Tibial nerve (tissue), 4 donors: Measurements from ENCODE around the gene PADI1.

Experiments
- EP300 ChIP-seq, 2 donors: sonication (generic); formaldehyde crosslinking; IDR thresholded peaks; one replicate each; pipeline ENCODE4 v1.6.1; 2017; ENCODE audit warnings: antibody characterized with exemption in 2 of 2, mild to moderate bottlenecking in 1 of 2
- POLR2A ChIP-seq, 2 donors: fragments of 450-650 bp; IDR thresholded peaks; one replicate each; pipeline ENCODE4 v1.6.1; 2017; ENCODE audit warnings: antibody characterized with exemption in 2 of 2, mild to moderate bottlenecking in 2 of 2, moderate library complexity in 2 of 2
- TF ChIP-seq, protein P1 (sequence below), 5 experiments: fragments of 200-600 bp in 3 of 5; fragments of 450-650 bp in 2 of 5; sonication (generic) in 3 of 5; IDR thresholded peaks; one replicate each; pipeline ENCODE4 v1.5.1; 2016 to 2019; ENCODE audit warnings: antibody characterized with exemption in 5 of 5, mild to moderate bottlenecking in 3 of 5, moderate library complexity in 2 of 5

GRCh38 chr1:17195731-17196130 lies 9.2 kb upstream of the PADI1 start:
- TF ChIP-seq, protein P1, sequence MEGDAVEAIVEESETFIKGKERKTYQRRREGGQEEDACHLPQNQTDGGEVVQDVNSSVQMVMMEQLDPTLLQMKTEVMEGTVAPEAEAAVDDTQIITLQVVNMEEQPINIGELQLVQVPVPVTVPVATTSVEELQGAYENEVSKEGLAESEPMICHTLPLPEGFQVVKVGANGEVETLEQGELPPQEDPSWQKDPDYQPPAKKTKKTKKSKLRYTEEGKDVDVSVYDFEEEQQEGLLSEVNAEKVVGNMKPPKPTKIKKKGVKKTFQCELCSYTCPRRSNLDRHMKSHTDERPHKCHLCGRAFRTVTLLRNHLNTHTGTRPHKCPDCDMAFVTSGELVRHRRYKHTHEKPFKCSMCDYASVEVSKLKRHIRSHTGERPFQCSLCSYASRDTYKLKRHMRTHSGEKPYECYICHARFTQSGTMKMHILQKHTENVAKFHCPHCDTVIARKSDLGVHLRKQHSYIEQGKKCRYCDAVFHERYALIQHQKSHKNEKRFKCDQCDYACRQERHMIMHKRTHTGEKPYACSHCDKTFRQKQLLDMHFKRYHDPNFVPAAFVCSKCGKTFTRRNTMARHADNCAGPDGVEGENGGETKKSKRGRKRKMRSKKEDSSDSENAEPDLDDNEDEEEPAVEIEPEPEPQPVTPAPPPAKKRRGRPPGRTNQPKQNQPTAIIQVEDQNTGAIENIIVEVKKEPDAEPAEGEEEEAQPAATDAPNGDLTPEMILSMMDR (IDR thresholded peaks at IDR 0.05): no peak
- no peak for TF ChIP-seq EP300 (IDR thresholded peaks at IDR 0.05)
- TF ChIP-seq POLR2A (IDR thresholded peaks at IDR 0.05): no peak
